ENCODE measurements around the gene ELMO2. TPM values are rescaled to one million over a fixed set of nuclear protein-coding genes. Genes with fewer than 3 reads are reported as not detected.
A peak's percentile ranks its signal among the peaks of the same experiment; 100 is the strongest.

The ELMO2 gene
- total and polyA plus RNA-seq, 2 of the 4 experiments (the other 2 are of a cell fraction): 29.2 to 52.7 TPM

- H3K36me3 ChIP-seq (ENCODE audit: control insufficient read depth, insufficient read depth, low read length): peaks cover 33% of the 10 kb centered on the region; the same call in 1 of the 2 replicates
- no peak overlapping the region for H3K9ac ChIP-seq (ENCODE audit: low read depth, low read length)
- H3K27ac ChIP-seq (ENCODE audit: insufficient read depth, low read length): no peak overlapping the region
- H3K18ac ChIP-seq (ENCODE audit: low read depth, low read length): no peak overlapping the region
- H2BK20ac ChIP-seq (ENCODE audit: low read depth, low read length): no peak overlapping the region
- H4K20me1 ChIP-seq (ENCODE audit: insufficient read depth, low read length): peaks cover 21% of the 10 kb centered on the region; the same call in 1 of the 2 replicates
- H2BK5ac ChIP-seq (ENCODE audit: low read depth, low read length, poor library complexity, severe bottlenecking): no peak overlapping the region
- 92% methylated on average over 2 of the region's 7 CpGs; no CpG with 5 or more reads in 1 of the 2 experiments for WGBS, 2 experiments (ENCODE audit: extremely low coverage in 2 of 2, insufficient read length in 1 of 2)
- no peak overlapping the region for H4K5ac ChIP-seq (ENCODE audit: low read depth, low read length)
- H2BK120ac ChIP-seq (ENCODE audit: low read depth, low read length): no peak overlapping the region
- H2AK9ac ChIP-seq (replicated peaks; ENCODE audit: low read depth, low read length, poor library complexity): peak overlapping the region; percentile 43
- no peak overlapping the region for H4K91ac ChIP-seq (ENCODE audit: insufficient read depth, low read depth, low read length)
- no peaks in the 10 kb centered on the region for H3K27me3 ChIP-seq (ENCODE audit: control insufficient read depth, insufficient read depth, low read length)
- TF ChIP-seq NFE2L2 (IDR thresholded peaks at IDR 0.05; ENCODE audit: low read depth, low read length): no peak
- TF ChIP-seq RCOR1 (IDR thresholded peaks at IDR 0.05; ENCODE audit: insufficient replicate concordance, low read length): no peak
- no peak for TF ChIP-seq MXI1 (IDR thresholded peaks at IDR 0.05; ENCODE audit: borderline replicate concordance, low read depth, low read length)
- H3K56ac ChIP-seq (ENCODE audit: extremely low read depth, insufficient read depth, low read length): no peak overlapping the region
- intact Hi-C loops (cut with micrococcal nuclease) (no loop called here), dilution Hi-C loops (cut with HindIII; ENCODE audit: low sequenced_read_pairs, unreplicated experiment) (no loop called here), in situ Hi-C loops (cut with MboI; ENCODE audit: low sequenced_read_pairs) (no loop called here)
- no peak overlapping the region for H3K4me2 ChIP-seq (ENCODE audit: low read depth, low read length)
- DNase-seq: no peak
- ChIA-PET CTCF (no interaction called here), POLR2A (ENCODE audit: unreplicated experiment) (no interaction called here)
- no peak overlapping the region for H2AFZ ChIP-seq (replicated peaks; ENCODE audit: low read length, poor library complexity)
- ATAC-seq (ENCODE audit: low read depth): no peak
- H3K9me1 ChIP-seq (ENCODE audit: insufficient read depth, low read length): 0 out of 2 replicates have a peak, but pooled peaks cover 3% of the 10 kb centered on the region
- no peak overlapping the region for H3K23ac ChIP-seq (ENCODE audit: low read depth, low read length)
- no peak overlapping the region for H3K14ac ChIP-seq (replicated peaks; ENCODE audit: low read depth, low read length)
- H2BK15ac ChIP-seq (ENCODE audit: low read depth, low read length): no peak overlapping the region
- no peak overlapping the region for H3K4ac ChIP-seq (ENCODE audit: low read depth, low read length)
- H3K4me1 ChIP-seq (ENCODE audit: control insufficient read depth, insufficient read depth, low read length): peaks cover 4% of the 10 kb centered on the region
- H3K9me3 ChIP-seq (ENCODE audit: control insufficient read depth, insufficient read depth, low read length): no peaks in the 10 kb centered on the region
- no TSS peak for BruUV-seq (replicated peaks)
- H2AK5ac ChIP-seq (ENCODE audit: low read depth, low read length): no peak overlapping the region
- H4K8ac ChIP-seq (ENCODE audit: low read depth in 2 of 2, low read length in 2 of 2): no peak overlapping the region
- H3K4me3 ChIP-seq (ENCODE audit: insufficient read depth, low read depth, low read length): no peak overlapping the region
- H3K79me1 ChIP-seq (ENCODE audit: low read depth in 1 of 2, low read length in 2 of 2): peaks cover 3 to 31% of the 10 kb centered on the region in 2 experiments
Observed at GRCh38 chr20:46355778-46356177, 50.6 kb downstream of the ELMO2 start.
